ENCODE results near the gene APEX1. TPM values are rescaled to one million over a fixed set of nuclear protein-coding genes. Genes with fewer than 3 reads are reported as not detected.

The APEX1 gene
- 168 and 175 TPM in 2 replicates for total RNA-seq

DNA sequence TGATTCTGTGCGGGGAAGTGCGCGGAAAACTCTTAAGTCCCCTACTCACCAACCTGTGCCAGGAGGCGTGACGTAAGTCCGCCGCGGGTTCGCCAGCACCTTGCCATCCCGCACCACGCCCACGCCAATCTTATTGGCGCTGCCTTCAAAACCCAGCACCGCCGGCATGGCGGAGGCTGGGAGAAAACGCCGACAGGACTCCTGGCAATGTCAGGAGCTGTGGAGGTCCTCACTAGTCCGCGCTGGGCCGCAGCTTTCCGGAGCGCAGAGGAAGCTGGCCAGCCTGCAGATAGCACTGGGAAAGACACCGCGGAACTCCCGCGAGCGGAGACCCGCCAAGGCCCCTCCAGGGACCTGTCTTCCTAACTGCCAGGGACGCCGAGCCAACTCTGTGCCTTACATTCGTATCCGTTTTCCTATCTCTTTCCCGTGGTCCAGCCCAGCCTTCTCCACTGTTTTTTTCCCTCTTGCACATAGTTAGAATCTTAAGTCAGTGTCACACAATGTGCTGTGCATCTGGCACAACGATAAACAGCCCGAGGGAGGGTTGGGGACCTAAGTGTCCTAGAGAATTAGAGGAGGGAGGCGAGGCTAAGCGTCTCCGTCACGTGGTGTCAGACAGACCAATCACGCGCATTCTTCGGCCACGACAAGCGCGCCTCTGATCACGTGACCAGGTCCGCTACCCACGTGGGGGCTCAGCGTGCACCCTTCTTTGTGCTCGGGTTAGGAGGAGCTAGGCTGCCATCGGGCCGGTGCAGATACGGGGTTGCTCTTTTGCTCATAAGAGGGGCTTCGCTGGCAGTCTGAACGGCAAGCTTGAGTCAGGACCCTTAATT lies at the start of gene APEX1, which contains the start of gene OSGEP:
TSS of gene APEX1 (plus strand) at position 711 of the 839 bp plus-strand sequence. CDS start 420 bp downstream, outside the sequence.
TSS of gene OSGEP (minus strand) at position 297 of the 839 bp plus-strand sequence. CDS start at position 168, 129 bp downstream.

DNA sequence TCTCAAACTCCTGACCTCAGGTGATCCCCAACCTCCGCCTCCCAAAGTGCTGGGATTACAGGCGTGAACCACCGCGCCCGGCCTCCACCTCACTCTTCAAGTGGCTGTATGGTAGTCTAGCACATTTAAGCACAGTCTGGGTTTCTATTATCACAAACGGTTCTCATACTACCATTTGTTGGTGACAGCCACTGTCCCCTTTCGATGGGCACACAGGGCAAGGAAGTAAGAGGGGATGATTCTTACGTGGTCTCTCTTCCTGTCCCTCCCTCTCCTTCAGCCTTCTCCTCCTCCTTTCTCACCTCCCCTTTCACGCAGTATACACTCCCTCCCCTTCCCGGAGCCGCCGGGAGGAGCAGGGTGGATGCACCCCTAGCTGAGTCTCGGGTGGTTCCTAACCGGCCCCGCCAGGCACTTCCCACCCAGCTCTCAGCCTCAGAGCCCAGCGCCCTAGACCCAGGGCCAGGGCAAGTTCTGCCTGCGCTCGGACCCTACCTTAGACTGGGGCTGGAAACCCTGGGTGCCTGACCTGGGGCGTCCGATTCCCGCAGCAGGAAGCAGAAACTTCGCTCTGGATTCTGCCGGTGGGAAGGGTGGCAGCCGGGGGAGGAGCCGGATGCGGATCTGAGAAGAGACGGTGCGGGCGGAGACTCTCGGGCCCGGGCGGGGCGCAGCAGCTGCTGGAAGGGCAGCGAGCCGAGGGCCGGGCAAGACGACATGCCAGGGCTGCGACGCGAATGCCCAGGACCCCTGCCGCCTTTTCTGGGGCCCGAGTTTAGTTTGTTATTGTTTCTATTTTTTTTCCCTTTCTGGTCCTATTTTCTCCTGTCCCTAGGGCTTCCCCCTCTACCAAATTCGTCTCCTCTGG lies 41.9 kb upstream of the APEX1 start, which contains the start of gene TEP1:
TSS of gene TEP1 (minus strand) at position 626 of the 868 bp plus-strand sequence. CDS start 5,062 bp downstream, outside the sequence.

DNA sequence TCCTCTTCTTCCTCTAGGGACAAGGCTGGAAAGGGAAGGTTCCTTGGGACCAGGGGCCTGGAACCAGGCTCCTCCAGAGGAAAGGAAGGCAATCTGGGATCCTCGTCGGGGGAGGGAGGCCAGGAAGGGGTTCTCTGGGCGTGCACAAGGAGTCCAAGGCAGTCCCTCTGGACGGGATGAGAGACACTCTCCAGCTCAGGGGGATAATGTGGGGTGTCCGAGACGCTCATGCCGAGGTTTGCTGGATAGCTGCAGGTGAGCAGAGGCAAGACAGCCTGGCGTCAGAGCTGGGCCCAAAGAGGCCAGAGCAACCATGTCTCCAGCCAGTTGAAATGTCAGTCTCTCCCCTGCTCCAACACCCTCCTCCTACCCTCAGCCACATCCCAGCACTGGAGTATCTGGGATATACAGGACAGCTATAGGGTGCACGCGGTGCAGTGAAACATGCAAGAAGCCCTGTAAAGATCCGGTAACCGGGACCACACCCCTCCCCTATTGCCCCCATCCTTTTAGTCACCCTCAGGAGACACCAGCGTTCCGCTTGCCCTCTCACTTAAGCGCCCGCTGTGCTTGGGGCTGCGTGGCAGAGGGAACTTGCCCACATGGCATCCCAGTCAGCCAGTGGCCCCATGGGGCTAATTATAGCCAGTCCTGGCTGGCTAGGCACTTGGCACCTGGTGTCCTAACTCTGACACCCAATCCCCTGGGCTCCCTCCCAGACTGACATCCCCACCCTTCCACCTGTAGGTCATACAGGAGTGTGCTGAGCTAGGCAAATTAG lies 19.3 kb upstream of the APEX1 start, which contains the start of gene KLHL33:
TSS of gene KLHL33 (minus strand) at position 585 of the 781 bp plus-strand sequence. CDS start at position 230, 355 bp downstream.

DNA sequence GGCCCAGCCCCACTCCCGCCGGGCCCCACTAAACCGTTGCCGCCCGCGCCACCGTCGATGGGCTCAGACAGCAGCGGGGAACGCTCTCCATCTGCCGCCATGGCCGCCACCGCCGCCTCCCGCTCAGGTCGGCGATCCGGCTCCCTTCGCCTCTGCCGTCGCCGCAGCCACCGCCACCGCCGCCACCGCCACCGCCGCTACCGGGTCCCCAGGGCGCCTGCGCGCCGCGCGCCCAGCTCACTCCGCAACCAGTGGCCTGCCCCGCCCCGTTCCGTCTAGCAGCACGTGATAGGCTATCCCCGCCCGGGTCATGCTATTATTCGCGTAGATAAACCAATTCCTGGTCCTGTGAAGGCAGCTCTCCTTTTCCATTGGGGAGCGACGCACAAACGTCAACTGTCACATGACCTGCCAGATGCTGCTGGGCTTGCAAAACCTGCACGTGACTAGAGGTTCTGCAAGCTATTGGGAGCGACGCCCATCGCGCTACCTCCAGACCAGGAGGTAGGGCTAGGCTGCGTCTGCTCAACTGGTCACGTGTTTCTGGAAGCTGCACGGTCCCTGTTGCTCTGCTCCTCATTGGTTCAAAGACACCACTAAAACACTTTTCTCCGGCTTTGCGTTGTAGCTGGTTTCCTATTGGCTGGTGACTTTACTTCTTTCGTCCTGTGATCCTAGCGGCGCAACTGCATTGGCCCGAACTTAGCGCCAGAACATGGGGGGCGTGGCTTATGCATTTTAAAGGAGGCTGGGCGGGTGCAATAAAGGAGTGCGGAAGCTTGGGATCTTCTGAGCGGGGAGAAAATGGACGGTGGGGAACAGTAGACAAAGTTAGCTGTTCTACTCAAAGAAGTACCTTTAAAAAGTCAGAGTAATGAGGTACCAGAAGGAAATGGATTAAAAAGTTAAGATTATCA lies 6.5 kb downstream of the APEX1 start, which contains the start of gene PIP4P1:
TSS of gene PIP4P1 (minus strand) at position 210 of the 917 bp plus-strand sequence. CDS start at position 101, 109 bp downstream.

DNA sequence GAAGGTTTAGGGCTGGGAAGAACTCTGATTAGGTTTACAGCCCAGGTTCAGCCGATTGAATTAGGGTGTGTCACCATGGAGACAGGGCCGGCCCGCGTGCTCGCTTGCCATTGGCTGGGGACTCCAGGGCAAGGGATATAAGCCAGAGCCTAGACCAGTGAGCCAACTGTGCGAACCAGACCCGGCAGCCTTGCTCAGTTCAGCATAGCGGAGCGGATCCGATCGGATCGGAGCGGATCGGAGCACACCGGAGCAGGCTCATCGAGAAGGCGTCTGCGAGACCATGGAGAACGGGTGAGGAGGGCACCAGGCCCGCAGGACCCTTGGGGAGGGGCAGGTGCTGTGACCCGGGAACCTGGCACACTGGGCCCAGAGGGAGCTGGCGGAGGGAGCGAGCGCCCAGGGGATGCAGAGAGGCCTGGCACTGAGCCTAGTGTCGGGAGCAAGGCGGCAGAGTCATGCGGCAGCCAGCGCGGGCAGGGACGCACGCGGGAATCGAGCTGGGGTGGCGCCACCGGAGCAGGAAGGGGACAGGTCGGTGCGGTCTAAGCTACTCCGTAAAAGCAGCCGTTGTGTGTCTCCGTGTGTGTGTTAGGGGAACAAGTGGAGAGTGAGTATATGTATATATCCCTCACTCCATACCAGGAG lies 14.3 kb downstream of the APEX1 start, which contains the start of gene PNP:
TSS of gene PNP (plus strand) at position 165 of the 648 bp plus-strand sequence. CDS start at position 284, 119 bp downstream.

Other genes starting within 250 kb of the APEX1 start
- gene OR11H6, start 231.5 kb upstream of the APEX1 start, total RNA-seq = not detected in 2 replicates
- not detected in 2 replicates for gene OR11H7, start 226.2 kb upstream of the APEX1 start, total RNA-seq
- not detected in 2 replicates for gene OR11H4, start 215.9 kb upstream of the APEX1 start, total RNA-seq
- gene TTC5, start 149.3 kb upstream of the APEX1 start, total RNA-seq = 5.2 and 7.5 TPM in 2 replicates
- 51.3 and 52.7 TPM in 2 replicates for gene CCNB1IP1, start 121.9 kb upstream of the APEX1 start, total RNA-seq
- 11.1 and 12.9 TPM in 2 replicates for gene PARP2, start 111.6 kb upstream of the APEX1 start, total RNA-seq
- gene TEP1, start 41.7 kb upstream of the APEX1 start, total RNA-seq = 5.5 and 8.5 TPM in 2 replicates
- not detected in 2 replicates for gene KLHL33, start 19.1 kb upstream of the APEX1 start, total RNA-seq
- gene OSGEP, start 414 bp upstream of the APEX1 start, total RNA-seq = 37.9 and 54.4 TPM in 2 replicates
- 9.7 and 14.2 TPM in 2 replicates for gene PIP4P1, start 6.2 kb downstream of the APEX1 start, total RNA-seq
- gene PNP, start 14.2 kb downstream of the APEX1 start, total RNA-seq = 128 and 138 TPM in 2 replicates
- not detected in 2 replicates for gene RNASE10, start 50.3 kb downstream of the APEX1 start, total RNA-seq
- gene RNASE9, start 105.8 kb downstream of the APEX1 start, total RNA-seq = not detected in 2 replicates
- not detected in 2 replicates for gene RNASE11, start 132.8 kb downstream of the APEX1 start, total RNA-seq
- not detected in 2 replicates for gene RNASE12, start 136.2 kb downstream of the APEX1 start, total RNA-seq
- gene OR6S1, start 186.5 kb downstream of the APEX1 start, total RNA-seq = not detected in 2 replicates
- 9.0 and 11.1 TPM in 2 replicates for gene RNASE4, start 229.3 kb downstream of the APEX1 start, total RNA-seq
- gene ANG, start 233.5 kb downstream of the APEX1 start, total RNA-seq = 1.5 and 5.4 TPM in 2 replicates

Data from airway epithelial cell (primary cell).